ENCODE results near the gene TM6SF1. TPM values are rescaled to one million over a fixed set of nuclear protein-coding genes. Genes with fewer than 3 reads are reported as not detected.

Gene TM6SF1
- total RNA-seq, 1 donor from 2014 or later = 2.1 TPM

- H3K9me3 Mint-ChIP-seq (ENCODE audit: unreplicated experiment) = peaks cover 11% of the 10 kb centered on the region
- H3K27ac Mint-ChIP-seq (ENCODE audit: unreplicated experiment) = no peak overlapping the region
- Histone ChIP-seq H2AFZ (ENCODE audit: low read depth, low read length) (no peak overlapping the region), H3K79me2 (ENCODE audit: insufficient read depth, low read length) (no peaks in the 10 kb centered on the region), H3K9me3 (ENCODE audit: insufficient read depth, low read depth, low read length) (no peaks in the 10 kb centered on the region), H3K9ac (ENCODE audit: low read length) (no peak overlapping the region), H3K36me3 (ENCODE audit: insufficient read depth, low read length) (no peaks in the 10 kb centered on the region), H3K4me3 (ENCODE audit: insufficient read depth, low read depth, low read length) (no peak overlapping the region), H3K27ac (ENCODE audit: low read depth, low read length) (no peak overlapping the region), H4K20me1 (ENCODE audit: insufficient read depth, low read length) (no peaks in the 10 kb centered on the region), H3K4me1 (ENCODE audit: insufficient read depth, low read length) (peaks cover 11% of the 10 kb centered on the region), H3K4me2 (ENCODE audit: low read length) (no peak overlapping the region), H3K27me3 (ENCODE audit: insufficient read depth, low read length) (peaks cover 18% of the 10 kb centered on the region)
- H3K27me3 Mint-ChIP-seq (ENCODE audit: low read depth, unreplicated experiment) = peaks cover 41% of the 10 kb centered on the region
- no peak overlapping the region for H3K4me3 Mint-ChIP-seq (ENCODE audit: unreplicated experiment)
- no peak for DNase-seq (ENCODE audit: low read depth)
- TF ChIP-seq EZH2 (IDR thresholded peaks at IDR 0.05; ENCODE audit: insufficient read depth, low read length) (no peak), CTCF (IDR thresholded peaks at IDR 0.05; ENCODE audit: insufficient read depth, low read depth, low read length) (no peak)
- no peaks in the 10 kb centered on the region for H3K36me3 Mint-ChIP-seq (ENCODE audit: low read depth, unreplicated experiment)
- no peak for FAIRE-seq
- peaks cover 3% of the 10 kb centered on the region for H3K4me1 Mint-ChIP-seq (ENCODE audit: low read depth, unreplicated experiment)
Observed at GRCh38 chr15:83104141-83104540, 3.3 kb upstream of the TM6SF1 start.

- Histone ChIP-seq H3K4me3 (ENCODE audit: insufficient read depth, low read depth, low read length) (no peak overlapping the region), H3K27ac (ENCODE audit: low read depth, low read length) (no peak overlapping the region), H3K27me3 (ENCODE audit: insufficient read depth, low read length) (peaks cover 11% of the 10 kb centered on the region), H4K20me1 (ENCODE audit: insufficient read depth, low read length) (no peaks in the 10 kb centered on the region), H3K79me2 (ENCODE audit: insufficient read depth, low read length) (no peaks in the 10 kb centered on the region), H3K36me3 (ENCODE audit: insufficient read depth, low read length) (no peaks in the 10 kb centered on the region), H3K4me1 (ENCODE audit: insufficient read depth, low read length) (peaks cover 11% of the 10 kb centered on the region), H2AFZ (ENCODE audit: low read depth, low read length) (no peak overlapping the region), H3K4me2 (ENCODE audit: low read length) (no peak overlapping the region), H3K9me3 (ENCODE audit: insufficient read depth, low read depth, low read length) (no peaks in the 10 kb centered on the region), H3K9ac (ENCODE audit: low read length) (no peak overlapping the region)
- FAIRE-seq (no peak), DNase-seq (ENCODE audit: low read depth) (no peak)
- Mint-ChIP-seq H3K4me3 (ENCODE audit: unreplicated experiment) (no peak overlapping the region), H3K27me3 (ENCODE audit: low read depth, unreplicated experiment) (peaks cover 45% of the 10 kb centered on the region), H3K4me1 (ENCODE audit: low read depth, unreplicated experiment) (peaks cover 3% of the 10 kb centered on the region), H3K27ac (ENCODE audit: unreplicated experiment) (peak overlapping the region; percentile 70), H3K9me3 (ENCODE audit: unreplicated experiment) (peaks cover 10% of the 10 kb centered on the region), H3K36me3 (ENCODE audit: low read depth, unreplicated experiment) (peaks cover 2% of the 10 kb centered on the region)
- no peak for TF ChIP-seq EZH2 (IDR thresholded peaks at IDR 0.05; ENCODE audit: insufficient read depth, low read length)
- no peak for TF ChIP-seq CTCF (IDR thresholded peaks at IDR 0.05; ENCODE audit: insufficient read depth, low read depth, low read length)
Observed at GRCh38 chr15:83105440-83105839, 2.0 kb upstream of the TM6SF1 start.

- H3K9ac ChIP-seq (ENCODE audit: low read length) = no peak overlapping the region
- Mint-ChIP-seq H3K4me1 (ENCODE audit: low read depth, unreplicated experiment) (peaks cover 7% of the 10 kb centered on the region), H3K9me3 (ENCODE audit: unreplicated experiment) (peaks cover 9% of the 10 kb centered on the region), H3K27me3 (ENCODE audit: low read depth, unreplicated experiment) (peaks cover 40% of the 10 kb centered on the region), H3K4me3 (ENCODE audit: unreplicated experiment) (peak overlapping the region; percentile 75), H3K36me3 (ENCODE audit: low read depth, unreplicated experiment) (peaks cover 7% of the 10 kb centered on the region), H3K27ac (ENCODE audit: unreplicated experiment) (no peak overlapping the region)
- peaks cover 9% of the 10 kb centered on the region for H3K27me3 ChIP-seq (ENCODE audit: insufficient read depth, low read length)
- no peaks in the 10 kb centered on the region for H3K79me2 ChIP-seq (ENCODE audit: insufficient read depth, low read length)
- no peaks in the 10 kb centered on the region for H3K9me3 ChIP-seq (ENCODE audit: insufficient read depth, low read depth, low read length)
- no peaks in the 10 kb centered on the region for H3K36me3 ChIP-seq (ENCODE audit: insufficient read depth, low read length)
- no peak for FAIRE-seq
- H3K27ac ChIP-seq (ENCODE audit: low read depth, low read length) = no peak overlapping the region
- no peak for DNase-seq (ENCODE audit: low read depth)
- peaks cover 20% of the 10 kb centered on the region for H3K4me1 ChIP-seq (ENCODE audit: insufficient read depth, low read length)
- H4K20me1 ChIP-seq (ENCODE audit: insufficient read depth, low read length) = no peaks in the 10 kb centered on the region
- peak overlapping the region; percentile 56 for H2AFZ ChIP-seq (ENCODE audit: low read depth, low read length)
- TF ChIP-seq CTCF (IDR thresholded peaks at IDR 0.05; ENCODE audit: insufficient read depth, low read depth, low read length) (no peak), EZH2 (IDR thresholded peaks at IDR 0.05; ENCODE audit: insufficient read depth, low read length) (peak; percentile 56)
- peak overlapping the region; percentile 86 for H3K4me2 ChIP-seq (ENCODE audit: low read length)
- H3K4me3 ChIP-seq (ENCODE audit: insufficient read depth, low read depth, low read length) = peak overlapping the region; percentile 49
Observed at GRCh38 chr15:83107841-83108181, 366 bp downstream of the TM6SF1 start.

All from astrocyte (in vitro differentiated cells and primary cell).